ENCODE data around the gene SPACDR.

Gene SPACDR

GRCh38 chr7:100411101-100411500 lies 53.0 kb downstream of the SPACDR start:
- TF ChIP-seq, protein P1, sequence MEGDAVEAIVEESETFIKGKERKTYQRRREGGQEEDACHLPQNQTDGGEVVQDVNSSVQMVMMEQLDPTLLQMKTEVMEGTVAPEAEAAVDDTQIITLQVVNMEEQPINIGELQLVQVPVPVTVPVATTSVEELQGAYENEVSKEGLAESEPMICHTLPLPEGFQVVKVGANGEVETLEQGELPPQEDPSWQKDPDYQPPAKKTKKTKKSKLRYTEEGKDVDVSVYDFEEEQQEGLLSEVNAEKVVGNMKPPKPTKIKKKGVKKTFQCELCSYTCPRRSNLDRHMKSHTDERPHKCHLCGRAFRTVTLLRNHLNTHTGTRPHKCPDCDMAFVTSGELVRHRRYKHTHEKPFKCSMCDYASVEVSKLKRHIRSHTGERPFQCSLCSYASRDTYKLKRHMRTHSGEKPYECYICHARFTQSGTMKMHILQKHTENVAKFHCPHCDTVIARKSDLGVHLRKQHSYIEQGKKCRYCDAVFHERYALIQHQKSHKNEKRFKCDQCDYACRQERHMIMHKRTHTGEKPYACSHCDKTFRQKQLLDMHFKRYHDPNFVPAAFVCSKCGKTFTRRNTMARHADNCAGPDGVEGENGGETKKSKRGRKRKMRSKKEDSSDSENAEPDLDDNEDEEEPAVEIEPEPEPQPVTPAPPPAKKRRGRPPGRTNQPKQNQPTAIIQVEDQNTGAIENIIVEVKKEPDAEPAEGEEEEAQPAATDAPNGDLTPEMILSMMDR (IDR thresholded peaks at IDR 0.05; ENCODE audit: borderline replicate concordance, control extremely low read depth, extremely low read depth, insufficient read depth, missing control alignments), result no peak
- DNase-seq (ENCODE audit: low spot score), result no peak
- in situ Hi-C loops (cut with MboI; ENCODE audit: low sequenced_read_pairs, unreplicated experiment), result no loop called here

GRCh38 chr7:100407285-100408180 lies 56.5 kb downstream of the SPACDR start:
- in situ Hi-C loops (cut with MboI; ENCODE audit: low sequenced_read_pairs, unreplicated experiment), result loop anchor here (10.0 kb wide), 1 partner anchor 273 kb away; no protein-coding TSS in a partner anchor
- peak; percentile 72 for DNase-seq (ENCODE audit: low spot score)
- TF ChIP-seq, protein P1 (IDR thresholded peaks at IDR 0.05; ENCODE audit: borderline replicate concordance, control extremely low read depth, extremely low read depth, insufficient read depth, missing control alignments), result peak; percentile 64

- in situ Hi-C loops (cut with MboI; ENCODE audit: low sequenced_read_pairs, unreplicated experiment), result loop anchor here (10.0 kb wide), 1 partner anchor 272 kb away; no protein-coding TSS in a partner anchor
- no peak for DNase-seq (ENCODE audit: low spot score)
- TF ChIP-seq, protein P1 (IDR thresholded peaks at IDR 0.05; ENCODE audit: borderline replicate concordance, control extremely low read depth, extremely low read depth, insufficient read depth, missing control alignments), result no peak
Observed at GRCh38 chr7:100406767-100407166, 57.3 kb downstream of the SPACDR start.

Data from GM13976 (cell line).